Measurements from ENCODE around the gene CACNA1S.

Gene CACNA1S

DNA sequence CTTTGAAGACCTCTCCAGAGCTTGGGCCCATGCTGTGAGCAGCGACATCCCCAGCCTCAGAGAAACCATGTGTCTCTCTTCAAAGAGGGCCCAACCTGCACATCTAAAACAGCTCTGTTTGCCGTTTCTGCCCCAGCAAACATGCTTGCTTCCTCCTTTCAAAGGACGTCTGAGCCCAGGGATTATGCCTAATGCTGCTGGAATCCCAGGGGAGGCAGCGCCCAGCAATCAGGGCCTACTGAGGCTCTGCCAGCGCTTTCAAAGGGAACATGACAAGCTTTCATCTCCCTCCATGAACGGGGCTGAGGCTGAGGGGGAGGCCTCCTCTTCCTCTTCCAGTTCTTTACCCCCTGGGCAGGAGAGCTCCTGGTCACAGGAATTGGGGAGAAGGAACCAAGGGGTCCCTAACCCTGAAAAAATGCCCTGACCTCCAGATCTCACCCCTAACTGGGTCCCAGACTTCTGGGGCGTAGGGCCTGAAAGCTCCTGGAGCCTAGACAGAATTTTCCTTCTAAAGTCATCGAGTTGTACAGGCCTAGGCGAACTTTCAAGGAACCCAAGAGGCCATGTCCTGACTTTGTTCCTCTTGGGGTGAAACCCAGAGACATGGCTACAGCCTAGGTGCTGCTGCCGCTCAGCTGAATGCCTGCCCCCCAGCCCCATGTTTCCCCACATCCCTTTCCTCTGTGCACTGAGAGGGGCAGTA lies 28.2 kb upstream of the CACNA1S start:
- DNase-seq (ENCODE audit: low read depth in 2 of 2), result no peak

DNA sequence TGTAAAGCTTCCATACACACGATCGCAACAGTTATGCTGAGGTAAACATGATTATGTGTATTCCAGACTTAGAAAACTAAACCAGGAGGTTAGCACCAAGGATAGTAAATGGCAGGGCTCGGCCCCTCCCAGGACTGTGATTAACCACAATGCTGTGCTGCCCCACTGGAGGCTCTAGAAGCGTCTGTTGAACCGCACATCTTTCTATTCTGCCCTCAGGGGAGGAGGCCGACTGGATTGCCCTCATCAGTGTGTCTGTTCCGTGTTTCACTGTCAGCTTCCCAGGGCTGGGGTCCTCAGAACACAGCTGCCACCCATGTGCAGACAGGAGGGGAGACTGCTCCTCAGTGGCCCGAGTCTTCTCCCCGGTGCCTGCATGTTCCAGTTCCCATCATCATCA lies 27.5 kb upstream of the CACNA1S start:
- no peak for DNase-seq (ENCODE audit: low read depth in 2 of 2)

DNA sequence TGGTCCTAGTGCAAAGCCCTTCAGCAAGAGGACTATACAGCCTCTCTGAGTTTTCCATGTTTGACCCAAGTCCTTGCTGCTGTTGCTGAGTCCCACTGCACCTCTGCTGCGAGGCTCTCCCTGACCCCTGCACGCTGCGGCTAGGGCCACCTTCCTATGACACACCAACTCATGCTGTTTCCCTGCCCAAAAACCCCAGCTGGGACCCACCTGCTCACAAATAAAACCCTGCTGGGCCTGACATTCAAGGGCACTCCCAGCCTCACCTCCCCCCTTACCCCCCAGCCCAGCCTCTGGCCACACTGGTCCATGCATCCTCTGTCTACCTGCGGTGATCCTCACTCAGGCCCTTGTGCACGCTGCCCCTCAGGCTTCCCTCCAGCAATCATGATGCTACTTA lies 27.1 kb upstream of the CACNA1S start:
- DNase-seq (ENCODE audit: low read depth in 2 of 2), result no peak

DNA sequence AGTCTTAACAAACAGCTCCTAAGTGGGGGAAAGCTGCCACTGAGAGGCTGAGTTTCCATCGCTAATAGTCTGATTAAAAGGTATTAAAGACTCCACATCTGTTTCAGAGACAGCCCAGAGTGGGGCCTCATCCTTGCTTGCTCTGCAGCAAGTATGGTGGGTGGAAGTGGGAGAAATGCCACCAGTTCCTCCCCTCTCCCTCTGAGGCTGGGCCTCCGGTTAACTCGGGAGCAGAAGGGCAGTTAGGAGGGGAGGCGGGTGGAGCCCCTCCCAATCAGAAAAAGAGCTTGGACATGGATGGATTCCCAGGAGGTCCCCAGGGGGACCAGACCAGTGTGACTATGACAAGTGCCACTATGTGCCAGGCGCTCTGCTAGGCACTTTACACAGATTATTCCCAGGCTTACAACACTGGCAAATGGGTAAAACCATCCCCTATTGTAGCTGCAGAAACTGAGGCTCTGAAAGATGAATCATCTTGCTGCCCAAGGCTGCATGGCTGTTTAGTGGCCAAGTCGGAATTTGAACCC lies 26.1 kb upstream of the CACNA1S start:
- no peak for DNase-seq (ENCODE audit: low read depth in 2 of 2)

DNA sequence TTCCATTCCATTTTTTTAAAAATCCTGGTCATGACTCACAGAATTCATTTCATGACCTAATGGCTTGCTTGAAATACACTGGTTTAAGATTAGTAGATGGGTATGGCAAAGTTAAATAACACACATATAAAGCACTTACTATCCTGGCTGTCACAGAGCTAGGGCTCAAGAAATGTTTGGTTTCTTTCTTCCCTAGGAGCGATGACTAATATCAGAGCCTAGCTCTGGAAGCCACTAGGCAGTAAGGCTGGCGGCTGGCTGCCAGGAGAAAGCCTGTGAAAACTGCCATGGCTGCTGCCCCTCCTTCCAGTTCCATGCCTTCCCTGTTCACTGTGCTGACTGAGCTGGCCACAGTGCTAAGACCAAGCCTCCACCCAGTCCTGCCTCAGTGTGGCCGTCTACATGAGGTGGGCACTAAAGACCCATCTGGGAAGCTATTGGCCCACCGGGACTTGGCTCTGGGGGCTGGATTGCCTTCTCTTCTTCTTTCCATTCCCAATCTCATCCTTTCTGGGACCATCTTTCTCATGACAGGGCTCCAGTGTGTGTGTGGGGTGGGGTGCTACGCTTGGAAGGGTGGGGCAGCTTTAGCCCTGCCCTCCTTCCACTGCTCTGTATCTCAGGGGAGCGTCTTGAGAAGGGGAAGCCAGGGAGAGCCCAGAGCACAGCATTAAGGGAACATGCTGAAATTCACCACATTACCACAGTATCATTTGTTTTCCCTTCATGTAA lies 25.5 kb upstream of the CACNA1S start:
- peak; percentile 54 for DNase-seq (ENCODE audit: low read depth in 2 of 2)

DNA sequence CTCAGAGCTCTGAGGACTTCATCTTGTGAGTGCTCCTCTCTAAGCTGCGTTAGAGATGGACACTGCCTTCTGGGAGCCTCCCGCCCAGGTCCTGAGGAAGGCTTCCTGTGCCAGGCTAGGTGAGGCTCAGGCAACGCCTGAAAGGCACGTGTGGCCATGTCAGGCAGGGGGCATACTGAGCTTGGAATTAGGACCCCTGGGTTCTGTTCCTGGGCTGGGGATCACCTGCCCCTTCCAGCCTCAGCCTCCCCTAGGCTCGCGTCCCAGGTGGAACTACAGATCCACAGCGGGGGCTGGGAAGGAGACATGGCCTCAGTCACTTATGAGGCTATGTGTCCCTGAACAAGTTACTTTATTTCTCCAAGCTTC lies 24.8 kb upstream of the CACNA1S start:
- no peak for DNase-seq (ENCODE audit: low read depth in 2 of 2)

DNA sequence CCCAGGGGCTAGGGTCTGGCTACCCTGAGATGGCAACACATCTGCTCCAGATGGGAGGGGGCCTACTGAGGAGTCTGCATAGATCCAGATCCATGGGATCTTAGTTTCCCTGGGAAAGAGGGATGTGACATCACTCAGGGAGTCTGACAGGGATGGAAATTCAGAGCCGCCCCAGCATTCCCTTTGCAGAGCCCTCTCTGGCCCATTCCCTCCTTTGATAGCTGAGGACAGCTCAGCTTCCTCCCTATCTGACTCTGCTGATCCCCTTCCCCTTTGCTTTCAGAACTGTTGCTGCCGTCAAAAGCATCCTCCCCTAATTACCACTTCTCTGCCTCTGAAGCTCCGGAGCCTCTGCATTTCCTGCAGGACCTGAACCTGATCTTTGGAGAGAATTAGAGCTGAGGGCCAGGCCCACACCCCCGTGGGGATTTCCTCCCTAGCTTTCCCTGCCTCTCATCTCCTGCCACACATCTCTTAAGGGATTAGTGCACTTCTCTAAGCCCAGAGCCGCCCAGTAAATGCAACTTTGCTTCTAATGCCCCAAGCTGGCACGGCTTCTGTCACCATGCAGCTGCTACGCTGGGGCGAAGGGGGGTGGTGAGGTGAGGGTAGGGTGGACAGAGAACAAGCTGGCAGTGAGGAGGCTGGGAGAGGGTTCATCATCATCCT lies 24.3 kb upstream of the CACNA1S start:
- no peak for DNase-seq (ENCODE audit: low read depth in 2 of 2)

DNA sequence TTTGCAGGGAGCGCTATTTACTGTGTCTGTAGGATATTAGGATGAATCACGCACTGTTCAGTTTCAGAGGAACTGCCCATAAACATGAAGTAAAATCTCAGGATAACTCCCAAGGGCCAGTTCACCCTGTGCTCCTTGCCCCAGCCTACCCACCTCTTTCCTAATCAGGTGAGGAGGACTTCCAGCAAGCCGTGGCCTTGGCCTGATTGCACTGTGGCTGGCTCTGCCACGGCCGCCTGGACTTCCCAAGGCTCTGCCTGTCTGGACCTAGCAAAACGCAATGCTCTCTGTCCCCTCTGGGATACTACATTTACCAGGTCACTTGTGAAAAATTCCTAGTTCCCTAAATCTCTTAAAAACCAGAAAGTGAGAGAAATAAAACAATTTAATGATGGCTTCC lies 22.2 kb upstream of the CACNA1S start:
- DNase-seq (ENCODE audit: low read depth in 2 of 2), result no peak

DNA sequence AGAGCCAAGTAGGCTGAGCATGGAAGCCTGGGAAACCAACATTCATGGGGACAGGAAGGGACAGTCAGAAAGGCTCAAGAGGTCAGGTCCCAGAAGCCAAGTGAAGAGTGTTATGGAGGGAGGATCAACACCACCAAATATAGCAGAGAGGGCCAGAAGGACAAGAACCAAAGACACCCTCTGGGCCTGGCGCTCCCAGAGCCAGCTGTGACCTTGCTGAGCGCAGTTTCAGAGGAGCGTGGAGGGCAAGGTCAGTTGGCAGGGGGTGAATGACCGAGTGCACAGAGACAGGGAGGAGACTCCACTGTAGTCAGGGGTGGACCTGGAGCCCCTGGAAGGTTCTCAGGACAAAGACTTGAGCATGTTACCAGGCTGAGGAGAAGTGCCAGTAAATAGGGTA lies 19.2 kb upstream of the CACNA1S start:
- no peak for DNase-seq (ENCODE audit: low read depth in 2 of 2)

DNA sequence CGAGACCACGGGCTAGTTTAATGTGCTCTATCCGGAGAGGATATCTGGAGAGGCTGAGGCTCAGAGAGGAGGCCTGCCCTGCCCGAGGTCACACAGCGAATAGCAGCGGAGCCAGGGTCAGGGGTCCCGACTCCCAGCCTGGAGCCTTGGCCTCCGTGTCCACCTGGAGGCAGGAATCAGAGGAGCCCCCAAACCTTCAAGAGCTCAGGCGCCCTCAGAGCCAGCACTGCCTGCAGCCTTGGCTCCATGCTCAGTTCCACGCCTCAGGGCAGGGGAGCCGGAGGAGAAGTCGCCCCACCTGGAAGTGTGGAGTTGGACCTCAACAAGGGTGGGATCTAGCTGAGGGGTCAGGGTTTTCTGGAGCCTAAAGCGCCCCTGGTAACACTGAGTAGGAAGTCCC lies 16.7 kb upstream of the CACNA1S start:
- DNase-seq (ENCODE audit: low read depth in 2 of 2), result no peak

DNA sequence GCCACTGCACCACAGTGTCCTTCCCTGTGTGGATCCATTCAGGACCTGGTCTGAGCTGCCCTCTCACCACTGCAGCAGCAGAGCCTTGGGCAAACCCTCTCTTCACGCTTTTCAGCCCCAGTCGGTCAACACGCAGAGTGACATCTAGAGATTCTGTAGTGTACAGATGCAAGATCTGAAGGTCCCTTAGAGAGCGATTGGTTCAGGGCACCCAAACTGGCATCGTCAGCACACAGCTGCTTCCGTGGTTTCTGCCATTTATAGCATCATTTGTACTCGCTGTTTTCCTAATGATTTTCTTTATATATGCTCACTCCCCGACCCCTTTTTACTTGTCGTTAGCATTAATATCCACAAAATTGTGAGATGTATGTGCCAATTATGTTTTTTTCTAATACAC lies 16.2 kb upstream of the CACNA1S start:
- DNase-seq (ENCODE audit: low read depth in 2 of 2), result no peak

DNA sequence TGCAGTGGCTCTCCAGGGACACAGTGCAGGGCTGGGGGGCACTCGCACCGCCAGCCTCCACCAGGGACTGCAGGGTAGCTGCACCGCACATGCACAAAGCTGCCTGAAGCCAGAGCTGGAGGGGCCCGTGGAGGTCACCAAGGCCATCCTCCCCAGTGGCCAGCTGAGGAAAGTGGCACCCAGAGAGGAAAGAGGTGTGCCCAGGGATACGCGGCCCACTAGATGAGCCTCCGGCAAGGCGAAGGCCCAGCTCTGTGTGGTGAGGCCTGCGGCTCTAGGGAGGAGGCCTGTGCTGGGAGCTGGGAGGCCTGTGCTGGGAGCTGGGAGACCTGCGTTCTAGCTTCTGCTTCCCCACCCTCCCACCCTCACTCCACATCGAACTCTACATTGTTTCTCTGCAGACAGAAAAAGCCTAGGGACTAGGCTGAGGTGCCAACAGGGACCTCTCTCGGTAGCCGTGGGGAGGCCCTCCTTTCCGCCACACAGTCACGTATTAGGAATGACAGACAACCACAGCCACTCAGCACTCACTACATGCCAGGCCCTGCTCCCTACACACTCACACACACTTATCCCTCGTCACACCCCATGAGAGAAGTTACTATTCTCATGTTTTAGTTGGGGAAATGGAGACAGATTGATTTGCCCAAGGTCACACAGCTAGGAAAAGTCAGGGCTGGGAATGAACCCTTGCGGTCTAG lies 15.7 kb upstream of the CACNA1S start:
- DNase-seq (ENCODE audit: low read depth in 2 of 2), result peak; percentile 37 to 40

DNA sequence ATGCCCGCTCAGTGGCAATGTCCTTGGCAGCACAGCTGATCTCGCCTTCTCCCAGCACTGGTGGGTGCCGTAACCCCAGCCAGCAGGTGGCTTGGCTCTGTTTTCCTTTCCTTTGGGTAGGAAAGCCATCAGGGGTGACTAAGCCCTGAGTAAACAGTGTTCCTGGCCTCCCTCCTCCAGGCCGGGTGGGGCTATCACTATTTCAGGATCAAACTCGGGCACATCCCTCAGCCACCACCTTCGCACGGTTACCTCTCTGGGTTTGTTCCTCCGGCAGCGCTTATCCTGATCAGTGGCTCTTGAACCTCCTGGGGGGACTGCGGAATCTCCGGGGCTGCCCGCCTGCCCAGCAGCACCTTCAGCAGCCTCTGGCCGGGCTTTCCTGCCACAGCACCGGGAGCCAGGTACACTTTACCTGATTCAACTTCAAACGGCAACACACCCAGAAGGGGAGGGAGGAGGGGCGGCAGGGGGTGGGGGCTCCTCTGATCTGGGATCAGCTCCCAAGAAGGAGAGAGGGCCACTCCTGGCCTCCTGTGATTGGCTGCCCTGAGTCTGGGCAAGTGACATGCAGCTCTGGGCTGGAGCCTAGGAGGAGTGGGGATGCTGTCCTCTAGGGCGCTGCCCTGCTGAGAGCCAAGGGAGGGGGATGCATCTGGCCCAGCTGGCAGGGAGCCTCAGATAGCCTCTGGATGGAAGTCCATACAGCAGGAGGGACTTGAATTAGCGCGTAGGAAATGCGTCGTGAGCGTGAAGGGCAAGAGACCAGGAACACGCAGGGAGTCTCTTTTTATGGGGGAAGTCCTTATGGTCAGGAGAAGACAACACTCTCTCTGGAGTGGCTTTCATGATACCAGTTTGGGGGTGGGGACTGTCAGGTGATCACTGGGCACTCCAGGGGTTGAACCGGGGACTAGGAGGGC lies 14.9 kb upstream of the CACNA1S start, which contains the start of gene ASCL5:
ASCL5 (minus strand) TSS at position 353 of the 923 bp plus-strand sequence. CDS start 11,812 bp downstream, outside the sequence.
- no peak for DNase-seq (ENCODE audit: low read depth in 2 of 2)

DNA sequence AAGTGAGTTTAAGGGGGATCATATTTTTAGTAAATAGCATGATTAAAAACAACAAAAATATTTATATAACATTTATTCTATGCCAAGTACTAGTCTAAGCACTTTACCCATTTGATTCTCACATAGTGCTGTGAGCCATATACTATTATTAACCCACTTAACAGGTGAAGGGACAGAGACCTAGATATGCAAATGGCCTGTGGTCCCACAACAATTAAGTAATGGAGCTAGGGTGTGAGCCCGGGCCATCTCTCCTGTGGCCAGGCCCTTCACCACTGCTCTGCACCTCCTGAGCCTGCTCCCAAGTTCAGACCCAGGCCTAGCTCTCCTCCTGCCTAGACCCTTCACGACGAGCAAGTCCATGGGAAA lies 14.2 kb upstream of the CACNA1S start:
- DNase-seq (ENCODE audit: low read depth in 2 of 2), result no peak

DNA sequence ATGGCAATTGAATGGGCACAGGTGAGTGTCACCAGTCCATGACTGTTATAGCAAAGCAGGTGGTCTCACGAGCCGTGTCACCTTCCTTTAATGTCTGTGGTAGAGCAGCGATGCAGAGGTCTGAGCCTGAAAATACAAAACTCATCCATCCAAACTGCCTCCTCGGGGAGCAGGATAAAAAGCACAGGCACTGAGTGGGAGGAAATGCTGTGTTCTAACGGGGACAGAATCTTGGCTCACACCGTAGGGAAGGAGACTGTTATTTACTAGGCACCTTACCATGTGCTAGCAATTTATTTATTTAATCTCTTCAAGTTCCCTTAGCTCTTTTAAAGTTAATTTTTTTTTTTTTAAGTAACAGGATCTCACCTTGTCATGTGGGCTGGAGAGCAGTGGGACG lies 13.6 kb upstream of the CACNA1S start:
- no peak for DNase-seq (ENCODE audit: low read depth in 2 of 2)

DNA sequence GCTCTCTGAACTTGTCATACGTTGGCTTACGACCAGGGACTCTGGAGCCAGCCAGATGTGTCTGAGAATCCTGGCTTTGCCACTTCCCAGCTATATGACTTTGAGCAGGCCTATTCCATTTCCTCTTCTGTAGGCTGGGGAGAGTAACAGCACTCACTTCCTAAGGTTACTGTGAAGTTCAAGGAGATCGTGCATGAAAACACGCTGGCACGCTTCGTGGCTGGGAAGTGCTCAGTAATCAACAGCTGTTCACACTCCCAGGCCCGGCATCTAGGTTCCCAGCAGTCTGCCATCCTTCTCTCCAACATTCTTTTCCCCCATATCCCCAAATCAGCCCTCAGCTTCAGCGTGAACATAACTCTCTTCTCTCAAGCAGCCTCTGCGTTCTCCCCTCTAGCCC lies 12.8 kb upstream of the CACNA1S start:
- no peak for DNase-seq (ENCODE audit: low read depth in 2 of 2)

DNA sequence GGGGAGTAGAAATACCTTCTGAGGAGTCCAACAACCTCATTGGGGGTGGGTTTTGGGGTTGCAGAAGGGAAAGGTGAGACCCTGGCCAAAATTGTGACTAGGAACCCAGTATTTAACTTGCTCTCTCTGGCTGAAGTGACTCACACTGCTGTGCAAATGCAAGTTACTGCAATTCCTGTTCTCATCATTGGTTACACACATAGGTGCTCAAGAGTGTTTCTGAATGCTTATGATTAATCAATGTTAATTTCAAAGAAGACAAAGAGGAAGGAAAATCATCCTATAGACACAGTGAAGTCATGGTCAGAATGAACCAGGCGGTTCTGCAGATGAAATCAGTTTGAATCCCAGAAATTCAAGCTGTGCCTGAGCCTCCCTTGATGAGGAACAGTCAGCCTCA lies 11.6 kb upstream of the CACNA1S start:
- no peak for DNase-seq (ENCODE audit: low read depth in 2 of 2)

DNA sequence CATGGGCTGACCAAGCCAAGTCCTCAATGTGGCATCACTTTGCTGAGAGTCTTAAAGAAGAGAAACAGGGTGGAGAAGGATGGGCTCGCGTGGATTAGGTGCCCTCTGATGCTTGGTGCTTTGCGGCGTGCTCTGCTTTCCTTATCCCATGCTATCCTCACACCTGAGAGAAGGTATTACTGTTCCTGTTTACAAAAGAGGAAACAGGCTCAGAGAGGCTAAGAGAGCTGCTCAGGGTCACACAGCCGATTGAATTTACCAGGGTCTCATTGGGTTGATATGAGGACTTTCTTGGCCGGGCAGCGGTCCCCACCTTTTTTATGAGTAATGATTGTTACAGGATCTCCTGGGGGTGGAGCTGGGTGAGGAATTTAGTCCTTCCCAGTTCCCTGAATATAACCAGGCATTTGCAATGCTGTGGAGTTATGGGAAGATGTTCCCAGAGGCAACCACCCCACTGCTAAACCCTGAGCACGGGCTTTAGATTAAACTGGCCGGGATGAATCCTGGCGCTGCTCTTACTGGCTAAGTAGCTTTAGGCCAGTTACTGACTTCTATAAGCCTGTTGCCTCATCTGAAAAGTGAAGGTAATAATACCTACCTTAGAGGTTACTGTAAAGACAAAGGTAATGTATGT lies 10.2 kb upstream of the CACNA1S start:
- DNase-seq (ENCODE audit: low read depth in 2 of 2), result no peak

DNA sequence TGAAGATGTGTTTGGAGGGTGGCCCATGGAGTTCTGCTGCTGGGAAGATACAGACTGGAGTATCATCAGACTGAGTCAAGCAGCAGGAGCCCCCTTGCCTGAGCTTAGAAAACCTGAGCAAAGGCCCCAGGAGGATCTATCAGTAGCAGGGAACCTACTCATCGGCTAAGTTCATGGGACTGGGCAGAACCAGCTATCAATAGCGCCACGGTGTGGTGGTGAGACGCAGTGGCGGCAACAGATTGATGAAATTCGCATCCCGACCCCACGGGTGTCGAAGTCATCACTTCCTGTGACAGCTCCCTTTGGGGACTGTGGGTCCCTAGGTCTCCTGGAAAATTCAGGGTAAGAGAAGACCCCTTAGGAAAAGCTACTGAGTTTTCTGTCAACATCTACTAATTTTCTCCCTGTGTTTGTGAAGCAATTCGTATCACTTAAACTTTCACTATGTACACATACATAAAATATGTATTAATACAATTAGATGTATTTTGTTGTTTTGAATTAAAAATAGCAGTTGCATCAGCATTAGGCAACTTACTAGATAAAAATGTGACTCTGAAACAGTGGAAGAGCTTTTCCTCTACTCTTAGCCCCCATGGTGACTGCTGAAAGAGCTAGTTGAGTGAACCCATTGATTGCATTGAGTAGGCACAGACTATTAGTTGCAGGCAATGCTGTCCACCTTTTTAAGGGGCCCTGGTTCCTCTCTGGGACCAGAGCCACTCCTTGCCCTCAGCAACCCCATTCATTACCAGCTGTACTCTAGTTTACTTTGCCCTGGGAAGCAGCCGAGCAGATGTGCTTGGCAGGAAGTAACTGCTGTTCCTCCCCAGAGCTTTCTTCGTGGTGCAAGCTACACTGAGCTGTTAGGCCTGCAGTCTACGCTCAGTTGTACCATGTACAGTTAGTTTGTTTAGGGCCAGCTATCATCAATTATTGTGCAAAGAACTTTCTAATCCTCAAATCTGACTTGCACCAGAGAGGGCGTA lies 7.3 kb upstream of the CACNA1S start:
- DNase-seq (ENCODE audit: low read depth in 2 of 2), result no peak
